Uterus (tissue), 4 donors: ENCODE measurements around the gene NUBP2. TPM values are rescaled to one million over a fixed set of nuclear protein-coding genes. Genes with fewer than 3 reads are reported as not detected.
A peak's percentile ranks its signal among the peaks of the same experiment; 100 is the strongest.

Experiments
- DNase-seq, 2 donors: peaks; one replicate each; pipeline ENCODE4 v3.0.0-alpha.2; 2019 to 2020
- H3K27ac ChIP-seq, 2 donors: fragments of 200-600 bp; sonication (generic); 1 replicate in 1 of 2; 2 replicates in 1 of 2; pipeline ENCODE4 v1.5.1; 2016 to 2018
- H3K27me3 ChIP-seq, 2 donors: fragments of 200-600 bp; sonication (generic); one replicate each; pipeline ENCODE4 v1.5.1; 2018 to 2019; ENCODE audit warnings: control low read depth in 1 of 2
- H3K36me3 ChIP-seq, 2 donors: fragments of 200-600 bp; sonication (generic); one replicate each; pipeline ENCODE4 v1.5.1; 2019; ENCODE audit warnings: control low read depth in 1 of 2
- H3K4me1 ChIP-seq, 2 donors: fragments of 200-600 bp; sonication (generic); one replicate each; pipeline ENCODE4 v1.5.1; 2018 to 2019; ENCODE audit warnings: control low read depth in 1 of 2
- H3K4me3 ChIP-seq, 2 donors: fragments of 200-600 bp; sonication (generic); 1 replicate in 1 of 2; 2 replicates in 1 of 2; pipeline ENCODE4 v1.5.1; 2018 to 2019; ENCODE audit warnings: mild to moderate bottlenecking in 1 of 2
- H3K9me3 ChIP-seq, 2 donors: fragments of 200-600 bp; sonication (generic); one replicate each; pipeline ENCODE4 v1.5.1; 2019; ENCODE audit warnings: control low read depth in 1 of 2
- CTCF ChIP-seq, 4 experiments: fragments of 200-600 bp in 2 of 4; fragments of 450-650 bp in 2 of 4; sonication (generic) in 2 of 4; IDR thresholded peaks; one replicate each; pipeline ENCODE4 v1.5.1; 2016 to 2019; ENCODE audit warnings: antibody characterized with exemption in 4 of 4, mild to moderate bottlenecking in 2 of 4, moderate library complexity in 1 of 4
- POLR2A ChIP-seq, 2 donors: fragments of 450-650 bp; IDR thresholded peaks; one replicate each; pipeline ENCODE4 v1.6.1; 2016; ENCODE audit warnings: antibody characterized with exemption in 2 of 2, mild to moderate bottlenecking in 1 of 2, moderate library complexity in 1 of 2
- intact Hi-C: fragments of 100-400 bp; cut with DNase I; formaldehyde crosslinking; loops from one replicate; pipeline ENCODE4 v1.15.1; 2023; ENCODE audit warnings: low total_unique reads
- total RNA-seq, 4 donors: library from RNA; depleted of rRNA in 3 of 4; stranded (reverse); fragments of >200 nt in 3 of 4; gene quantifications; one replicate each; pipeline versions ENCODE4 v1.1.0 to v1.2.4, GENCODE V29; 2014 to 2023
- donor health status: DM: yes; HTN: yes; CAD: no.

The NUBP2 gene
- total RNA-seq, 4 donors from 2014 or later, result 40.5 to 54.6 (median 47.2) TPM

GRCh38 chr16:1826691-1827573 lies 44.2 kb downstream of the NUBP2 start, which contains the start of the genes FAHD1 and HAGH:
FAHD1 (plus strand) TSS chr16:1827206; CDS start chr16:1827239, 33 bp downstream.
HAGH (minus strand) TSS chr16:1826825; CDS start chr16:1826787, 38 bp downstream.
- Histone ChIP-seq H3K27ac (peak within 1 kb of the TSS; percentile 75 to 81), H3K4me3 (peak within 1 kb of the TSS; percentile 95 to 96), H3K9me3 (no peaks in the 10 kb centered on the region), H3K4me1 (peaks cover 0 to 12% of the 10 kb centered on the region in 2 donors), H3K36me3 (no peaks in the 10 kb centered on the region), H3K27me3 (no peaks in the 10 kb centered on the region)
- DNase-seq, result peak; percentile 89 to 93
- peak; percentile 25 to 52 for TF ChIP-seq POLR2A (IDR thresholded peaks at IDR 0.05)
- peak in 1 of 4 experiments; percentile 28 for TF ChIP-seq CTCF (IDR thresholded peaks at IDR 0.05)
- intact Hi-C loops, result no loop called here

GRCh38 chr16:1828645-1829410 lies 46.1 kb downstream of the NUBP2 start:
- Histone ChIP-seq H3K27me3 (no peaks in the 10 kb centered on the region), H3K27ac (no peak overlapping the region), H3K36me3 (no peaks in the 10 kb centered on the region), H3K4me1 (peaks cover 0 to 12% of the 10 kb centered on the region in 2 donors), H3K9me3 (no peaks in the 10 kb centered on the region), H3K4me3 (no peak overlapping the region)
- intact Hi-C loops, result no loop called here
- no peak for DNase-seq
- TF ChIP-seq CTCF (IDR thresholded peaks at IDR 0.05), result no peak

- DNase-seq, result no peak
- Histone ChIP-seq H3K4me1 (peaks cover 0 to 10% of the 10 kb centered on the region in 2 donors), H3K27me3 (no peaks in the 10 kb centered on the region), H3K36me3 (no peaks in the 10 kb centered on the region), H3K27ac (no peak overlapping the region), H3K4me3 (no peak overlapping the region), H3K9me3 (no peaks in the 10 kb centered on the region)
- TF ChIP-seq CTCF (IDR thresholded peaks at IDR 0.05) (no peak), POLR2A (IDR thresholded peaks at IDR 0.05) (no peak)
- intact Hi-C loops, result no loop called here
These were observed 47.5 kb downstream of the NUBP2 start for GRCh38 chr16:1830213-1830612.

GRCh38 chr16:1831186-1832075 lies 48.7 kb downstream of the NUBP2 start:
- no peak overlapping the region for H3K4me3 ChIP-seq
- intact Hi-C loops, result no loop called here
- H3K4me1 ChIP-seq, result peaks cover 0 to 3% of the 10 kb centered on the region in 2 donors
- no peaks in the 10 kb centered on the region for H3K9me3 ChIP-seq
- no peaks in the 10 kb centered on the region for H3K27me3 ChIP-seq
- DNase-seq, result no peak
- H3K27ac ChIP-seq, result no peak overlapping the region
- no peaks in the 10 kb centered on the region for H3K36me3 ChIP-seq
- TF ChIP-seq POLR2A (IDR thresholded peaks at IDR 0.05), result no peak
- TF ChIP-seq CTCF (IDR thresholded peaks at IDR 0.05), result no peak
